H1 (cell line): ENCODE measurements around the gene TWF2. TPM values are rescaled to one million over a fixed set of nuclear protein-coding genes. Genes with fewer than 3 reads are reported as not detected.

Source experiments
- CTCF ChIA-PET: fragments of 300-600 bp; sonication (Branson Sonifier 250); formaldehyde crosslinking; loops from one replicate; lab custom pipeline; 2021; ENCODE audit not compliant: partially characterized antibody; lab: Charles Lee
- POLR2A ChIA-PET: fragments of 300-600 bp; sonication (Branson Sonifier 250); formaldehyde crosslinking; loops from one replicate; lab custom pipeline; 2021; ENCODE audit warnings: inconsistent platforms; ENCODE audit not compliant: partially characterized antibody; lab: Charles Lee
- DNase-seq, 2 experiments: peaks; one replicate each; pipeline versions ENCODE4 v3.0.0 to v3.0.0-alpha.2; 2010 to 2022; ENCODE audit warnings: low spot score in 2 of 2, low read depth in 1 of 2, mixed read lengths in 1 of 2
- FAIRE-seq: peaks from 2 replicates; lab custom pipeline; 2011; peaks lifted over from hg19 to GRCh38; lab: Jason Lieb, UNC
- H2AFZ ChIP-seq: 2 replicates; pipeline ENCODE4 v1.8.1; 2012; ENCODE audit warnings: low read length, inconsistent platforms
- H2AK5ac ChIP-seq: 2 replicates; pipeline ENCODE4 v1.6.1; 2013; ENCODE audit warnings: low read depth, low read length
- H2BK120ac ChIP-seq: replicated peaks from 2 replicates; pipeline ENCODE3; 2013; ENCODE audit warnings: low read depth, low read length, inconsistent platforms
- H2BK12ac ChIP-seq: 2 replicates; pipeline ENCODE4 v1.6.1; 2013; ENCODE audit warnings: low read depth, low read length
- H2BK15ac ChIP-seq: 2 replicates; pipeline ENCODE4 v1.6.1; 2013; ENCODE audit warnings: low read length
- H2BK20ac ChIP-seq: 2 replicates; pipeline ENCODE4 v1.6.1; 2013; ENCODE audit warnings: low read length
- H2BK5ac ChIP-seq: 2 replicates; pipeline ENCODE4 v1.6.1; 2013; ENCODE audit warnings: low read depth, low read length
- H3K14ac ChIP-seq: 2 replicates; pipeline ENCODE4 v1.6.1; 2013; ENCODE audit warnings: inconsistent platforms; ENCODE audit not compliant: insufficient read length
- H3K18ac ChIP-seq: 2 replicates; pipeline ENCODE4 v1.6.1; 2013; ENCODE audit warnings: low read length; ENCODE audit errors: extremely low read depth
- H3K23ac ChIP-seq: 2 replicates; pipeline ENCODE4 v1.6.1; 2013; ENCODE audit warnings: inconsistent platforms; ENCODE audit not compliant: insufficient read length
- H3K23me2 ChIP-seq: 2 replicates; pipeline ENCODE4 v1.6.1; 2013; ENCODE audit warnings: low read depth, low read length
- H3K27ac ChIP-seq: 2 replicates; pipeline ENCODE4 v1.6.1; 2011; ENCODE audit warnings: low read depth, low read length, inconsistent platforms
- H3K27me3 ChIP-seq, 4 experiments: replicated peaks in 1 of 4; 1 replicate in 1 of 4; 2 replicates in 3 of 4; pipeline versions ENCODE4 v1.6.1 to v1.8.1; 2011 to 2013; ENCODE audit warnings: low read length in 3 of 4, mild to moderate bottlenecking in 3 of 4, inconsistent platforms in 2 of 4, mixed read lengths in 2 of 4, moderate library complexity in 1 of 4; ENCODE audit not compliant: control insufficient read depth in 3 of 4, insufficient read depth in 3 of 4; ENCODE audit errors: extremely low read depth in 1 of 4
- H3K36me3 ChIP-seq, 4 experiments: 2 replicates each; pipeline versions ENCODE4 v1.6.1 to v1.8.1; 2011 to 2013; ENCODE audit warnings: mild to moderate bottlenecking in 4 of 4, low read length in 3 of 4, moderate library complexity in 2 of 4, control low read depth in 1 of 4, inconsistent platforms in 1 of 4; ENCODE audit not compliant: insufficient read depth in 4 of 4, control insufficient read depth in 2 of 4
- H3K4ac ChIP-seq: replicated peaks from 2 replicates; pipeline ENCODE3; 2013; ENCODE audit warnings: low read length, low read depth, mixed read lengths, inconsistent platforms; ENCODE audit not compliant: insufficient read length
- H3K4me1 ChIP-seq, 4 experiments: replicated peaks in 1 of 4; 1 replicate in 1 of 4; 2 replicates in 3 of 4; pipeline versions ENCODE4 v1.6.1 to v1.8.1; 2011 to 2013; ENCODE audit warnings: low read length in 3 of 4, inconsistent platforms in 2 of 4, mixed read lengths in 1 of 4; ENCODE audit not compliant: insufficient read depth in 4 of 4, control insufficient read depth in 3 of 4
- H3K4me2 ChIP-seq, 2 experiments: 2 replicates each; pipeline versions ENCODE4 v1.6.1 to v1.8.1; 2011 to 2013; ENCODE audit warnings: low read depth in 2 of 2, low read length in 2 of 2, control low read depth in 1 of 2, inconsistent platforms in 1 of 2, mild to moderate bottlenecking in 1 of 2; ENCODE audit not compliant: insufficient read depth in 1 of 2
- H3K4me3 ChIP-seq, 4 experiments: fragments of 200-600, 300-600 bp in 1 of 4; sonication (generic), shearing (Covaris generic), sonication (Bioruptor Twin) in 1 of 4; 2 replicates each; pipeline versions ENCODE4 v1.5.1 to v1.8.1; 2011 to 2016; ENCODE audit warnings: low read length in 4 of 4, low read depth in 3 of 4, control low read depth in 2 of 4, inconsistent platforms in 2 of 4, mild to moderate bottlenecking in 2 of 4, mixed read lengths in 1 of 4, moderate library complexity in 1 of 4; ENCODE audit not compliant: insufficient read depth in 2 of 4; ENCODE audit errors: extremely low read depth in 1 of 4
- H3K56ac ChIP-seq: replicated peaks from 2 replicates; pipeline ENCODE3; 2013; ENCODE audit warnings: low read depth, mild to moderate bottlenecking, mixed read lengths, low read length, inconsistent platforms; ENCODE audit not compliant: insufficient read length
- H3K79me1 ChIP-seq: 2 replicates; pipeline ENCODE4 v1.6.1; 2013; ENCODE audit warnings: low read depth, low read length, control low read depth
- H3K79me2 ChIP-seq, 2 experiments: 2 replicates each; pipeline versions ENCODE4 v1.6.1 to v1.8.1; 2012 to 2013; ENCODE audit warnings: low read length in 2 of 2, mild to moderate bottlenecking in 2 of 2, inconsistent platforms in 1 of 2; ENCODE audit not compliant: insufficient read depth in 2 of 2, control insufficient read depth in 1 of 2
- H3K9ac ChIP-seq, 4 experiments: replicated peaks in 1 of 4; 1 replicate in 1 of 4; 2 replicates in 3 of 4; pipeline versions ENCODE4 v1.6.1 to v1.8.1; 2011 to 2013; ENCODE audit warnings: low read depth in 3 of 4, low read length in 3 of 4, control low read depth in 2 of 4, mild to moderate bottlenecking in 2 of 4, moderate library complexity in 2 of 4, inconsistent platforms in 1 of 4; ENCODE audit errors: extremely low read depth in 1 of 4
- H3K9me3 ChIP-seq, 2 experiments: 2 replicates each; pipeline versions ENCODE4 v1.6.1 to v1.8.1; 2012 to 2013; ENCODE audit warnings: mild to moderate bottlenecking in 2 of 2, moderate library complexity in 2 of 2, control low read depth in 1 of 2, inconsistent platforms in 1 of 2, low read depth in 1 of 2, low read length in 1 of 2, mixed read lengths in 1 of 2; ENCODE audit not compliant: insufficient read depth in 2 of 2
- H4K20me1 ChIP-seq, 2 experiments: replicated peaks in 1 of 2; 2 replicates each; pipeline versions ENCODE3 to v1.8.1; 2011 to 2013; ENCODE audit warnings: inconsistent platforms in 2 of 2, low read length in 2 of 2, mild to moderate bottlenecking in 1 of 2; ENCODE audit not compliant: insufficient read depth in 2 of 2, control insufficient read depth in 1 of 2
- H4K5ac ChIP-seq: 2 replicates; pipeline ENCODE4 v1.6.1; 2013; ENCODE audit warnings: low read length, low read depth, mixed read lengths, inconsistent platforms; ENCODE audit not compliant: insufficient read length
- H4K8ac ChIP-seq: 2 replicates; pipeline ENCODE4 v1.8.0; 2013; ENCODE audit warnings: mild to moderate bottlenecking, moderate library complexity, low read length, inconsistent platforms; ENCODE audit not compliant: insufficient read depth; ENCODE audit errors: extremely low read depth
- H4K91ac ChIP-seq: replicated peaks from 2 replicates; pipeline ENCODE3; 2013; ENCODE audit warnings: low read length, mixed read lengths, inconsistent platforms; ENCODE audit not compliant: insufficient read length
- EZH2 ChIP-seq: fragments of 200-600 bp; sonication (generic); IDR thresholded peaks from 2 replicates; pipeline ENCODE4 v1.7.1; 2012; ENCODE audit warnings: low read depth, mild to moderate bottlenecking, moderate library complexity, low read length, inconsistent platforms; ENCODE audit not compliant: severe bottlenecking
- RNF2 ChIP-seq: fragments of 200-900, 300-1000 bp; sonication (generic); IDR thresholded peaks from 2 replicates; pipeline ENCODE4 v1.7.1; 2016; ENCODE audit warnings: borderline replicate concordance, low read depth, mild to moderate bottlenecking, antibody characterized with exemption, low read length; ENCODE audit not compliant: poor library complexity, severe bottlenecking; ENCODE audit errors: missing control alignments
- SP1 ChIP-seq: IDR thresholded peaks from 2 replicates; pipeline ENCODE4 v1.6.1; 2011; ENCODE audit warnings: low read depth, low read length
- WGBS, 2 experiments: shearing (Covaris generic) in 1 of 2; methylation state at CpG; one replicate each; pipeline versions ENCODE4 v1.1.6 to v1.1.7; 2013 to 2015; ENCODE audit warnings: low lambda C conversion rate in 2 of 2, mixed read lengths in 2 of 2, inconsistent platforms in 1 of 2, low coverage in 1 of 2, missing lambda C conversion rate in 1 of 2; ENCODE audit not compliant: insufficient replicate concordance in 2 of 2, insufficient coverage in 1 of 2, insufficient read length in 1 of 2; ENCODE audit errors: extremely low coverage in 1 of 2, missing lambda C conversion rate in 1 of 2; 5-methylcytosine and 5-hydroxymethylcytosine counted together
- polyA plus RNA-seq, 7 experiments: library from polyadenylated mRNA; depleted of rRNA in 3 of 7; stranded (reverse) in 5 of 7; unstranded in 2 of 7; fragments of >200 nt in 5 of 7; fragments of 200-250 nt in 2 of 7; gene quantifications; 1 replicate in 5 of 7; 2 replicates in 1 of 7; 4 replicates in 1 of 7; pipeline versions ENCODE4 v1.2.1 to v1.2.3, GENCODE V29; 2011 to 2013; ENCODE audit warnings: missing spikeins in 2 of 7, mixed read lengths in 2 of 7
- total RNA-seq: library from RNA; stranded (reverse); fragmentation: NEBNext Ultra II Directional; extraction: Animal tissue kit (Norgen Biotek cat#: 25700); gene quantifications from 2 replicates; pipeline ENCODE4 v1.2.1, GENCODE V29; 2021

The TWF2 gene
- total and polyA plus RNA-seq, 2 of the 8 experiments (the other 6 are each of a cell fraction or from before 2014, with no cell fraction given): 65.2 to 90.4 TPM

DNA sequence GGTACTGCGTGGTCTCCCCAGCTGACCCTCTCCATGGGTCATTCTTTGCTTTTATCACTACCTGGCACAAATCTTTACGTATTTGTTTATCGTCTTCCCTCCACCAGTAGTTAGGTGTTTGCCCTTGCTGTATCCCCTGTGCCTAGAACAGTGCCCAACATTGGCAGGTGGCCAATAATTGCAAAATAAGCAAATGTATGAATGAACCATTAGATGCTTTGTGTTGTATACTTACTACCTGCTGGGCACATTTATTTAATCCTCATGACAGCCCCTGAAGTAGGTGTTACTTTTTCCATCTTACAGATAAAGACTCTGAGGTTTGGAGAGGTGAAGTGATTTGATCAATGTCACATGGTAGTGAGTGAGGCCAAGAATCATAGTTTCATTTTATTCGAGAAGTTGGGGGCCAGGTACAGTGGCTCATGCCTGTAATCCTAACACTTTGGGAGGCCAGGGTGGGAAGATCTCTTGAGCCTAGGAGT is 2.0 kb upstream of the TWF2 start:
- no peak for FAIRE-seq
- POLR2A ChIA-PET: interaction anchor here (0.7 to 6.5 kb wide), 14 partner anchors 8 to 259 kb away, joined by 3 to 69 read pairs (median 4); partner anchors contain the start of genes GLYCTK, TLR9 and WDR82
- no peaks in the 10 kb centered on the region for H3K36me3 ChIP-seq
- H3K56ac ChIP-seq: no peak overlapping the region
- no peak overlapping the region; a peak in 1 of 7 replicates for H3K9ac ChIP-seq
- peak overlapping the region; percentile 78 to 98; a peak in 1 of 4 replicates for H3K4me2 ChIP-seq
- H3K4me1 ChIP-seq: peaks cover 15 to 44% (median 32%) of the 10 kb centered on the region in 4 experiments
- H3K4me3 ChIP-seq: no peak overlapping the region
- H2BK20ac ChIP-seq: no peak overlapping the region
- H3K27ac ChIP-seq: no peak overlapping the region; the same call in 1 of the 2 replicates
- peak overlapping the region; percentile 26; the same call in 1 of the 2 replicates for H3K18ac ChIP-seq
- no peak overlapping the region for H2AFZ ChIP-seq
- peaks cover 9% of the 10 kb centered on the region; the same call in 1 of the 2 replicates for H3K79me1 ChIP-seq
- no peak overlapping the region for H2BK15ac ChIP-seq
- peaks cover 0 to 5% of the 10 kb centered on the region in 2 experiments for H4K20me1 ChIP-seq
- no peak overlapping the region for H3K23ac ChIP-seq
- H3K9me3 ChIP-seq: no peaks in the 10 kb centered on the region
- no peak overlapping the region for H2BK120ac ChIP-seq
- no peak overlapping the region for H4K5ac ChIP-seq
- no peak overlapping the region for H4K8ac ChIP-seq
- no peak overlapping the region for H4K91ac ChIP-seq
- peaks cover 6 to 25% (median 15%) of the 10 kb centered on the region in 4 experiments; a peak in 6 of 7 replicates for H3K27me3 ChIP-seq
- H2BK5ac ChIP-seq: peak overlapping the region; percentile 72; the same call in 1 of the 2 replicates
- peaks cover 0 to 9% of the 10 kb centered on the region in 2 experiments; a peak in 2 of 4 replicates for H3K79me2 ChIP-seq
- no peak overlapping the region for H3K14ac ChIP-seq
- no peak for DNase-seq
- 89% methylated on average over 4 of the region's 4 CpGs; no CpG with 5 or more reads in 1 of the 2 experiments for WGBS, 2 experiments
- peaks cover 14% of the 10 kb centered on the region for H3K23me2 ChIP-seq
- H2AK5ac ChIP-seq: no peak overlapping the region; the same call in 1 of the 2 replicates
- no peak overlapping the region for H2BK12ac ChIP-seq
- H3K4ac ChIP-seq: no peak overlapping the region
- CTCF ChIA-PET: interaction anchor here (0.9 to 17.7 kb wide), 6 partner anchors 9 to 144 kb away, joined by 3 to 336 read pairs (median 6); partner anchors contain the start of gene TLR9
- TF ChIP-seq EZH2 (no peak), SP1 (no peak), RNF2 (no peak)
